Coronary artery (tissue), 2 donors: Measurements from ENCODE around the gene TPRN.

Experiments used
- DNase-seq: peaks from one replicate; pipeline ENCODE4 v3.0.0-alpha.2; 2017; ENCODE audit warnings: low spot score
- H3K27ac ChIP-seq, 2 donors: fragments of 200-600 bp; sonication (generic); one replicate each; pipeline ENCODE4 v1.5.1; 2016 to 2019
- H3K4me3 ChIP-seq: fragments of 200-600 bp; sonication (generic); 2 replicates; pipeline ENCODE4 v1.5.1; 2016; ENCODE audit warnings: mild to moderate bottlenecking, moderate library complexity
- CTCF ChIP-seq: fragments of 200-600 bp; sonication (generic); IDR thresholded peaks from one replicate; pipeline ENCODE4 v1.5.1; 2019; ENCODE audit warnings: antibody characterized with exemption

TPRN gene

DNA sequence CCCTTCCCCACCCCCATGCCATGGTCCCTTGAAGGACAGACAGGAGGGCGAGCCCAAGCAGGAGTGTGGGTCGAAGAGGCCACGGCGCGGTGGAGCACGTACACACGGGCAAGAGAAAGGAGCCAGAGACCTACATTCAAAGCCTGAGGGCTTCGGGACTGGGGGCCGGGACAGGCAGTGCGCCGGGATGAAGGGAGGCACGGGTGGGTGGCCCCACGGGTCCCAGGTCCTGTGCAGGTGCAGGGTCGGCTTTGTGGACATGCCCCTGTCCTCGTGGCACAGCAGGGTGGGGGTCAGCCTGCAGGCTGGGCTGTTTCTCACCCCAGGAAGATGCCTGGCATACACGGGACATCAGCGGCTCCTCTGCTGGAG, 40.5 kb downstream of the TPRN start:
- Histone ChIP-seq H3K4me3 (no peak overlapping the region), H3K27ac (no peak overlapping the region)
- no peak for TF ChIP-seq CTCF
- DNase-seq: no peak

DNA sequence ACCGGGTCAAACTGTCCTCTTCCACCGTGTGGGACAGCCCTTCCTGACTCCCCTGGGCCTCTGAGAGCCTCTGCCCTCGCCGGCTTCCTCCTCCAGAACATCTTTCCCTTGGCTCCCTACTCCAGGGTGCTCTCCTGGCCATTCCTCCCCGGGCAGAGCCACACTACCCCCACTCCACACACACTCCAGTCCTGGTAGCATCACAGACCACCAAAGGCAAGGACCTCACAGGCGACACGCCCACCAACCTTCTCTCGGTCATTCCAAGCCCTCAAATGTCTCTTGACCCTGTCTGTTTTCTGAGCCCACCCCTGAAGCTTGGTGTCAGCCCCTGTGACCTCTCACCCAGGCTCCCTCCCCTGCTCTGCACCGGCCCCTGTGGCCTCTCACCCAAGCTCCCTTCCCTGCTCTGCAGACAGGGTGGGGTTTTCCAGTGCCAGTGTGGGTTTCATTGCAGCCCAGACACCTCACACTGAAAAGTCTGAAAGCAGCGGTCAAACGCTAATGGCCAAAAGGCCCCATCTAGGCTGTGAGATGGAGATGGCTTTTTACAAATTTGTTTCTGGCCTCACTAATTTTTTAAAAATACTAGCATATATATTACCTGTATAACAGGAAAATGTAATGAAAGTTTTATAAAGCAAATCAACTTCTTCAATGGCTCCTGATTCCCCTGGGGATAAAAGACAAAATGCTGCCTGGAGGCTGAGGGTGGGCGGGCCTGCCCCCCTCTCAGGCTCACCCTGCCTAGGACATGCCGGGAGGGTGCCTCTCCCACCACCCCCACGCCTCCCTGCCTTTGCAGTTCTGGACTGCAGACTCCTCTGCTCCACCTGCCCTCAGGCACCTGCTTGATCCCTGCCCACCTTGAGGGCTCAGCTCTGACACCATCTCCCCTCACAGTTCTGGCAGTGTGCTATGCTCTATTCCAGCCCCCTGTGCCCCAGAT, 41.2 kb downstream of the TPRN start:
- no peak for DNase-seq
- no peak for TF ChIP-seq CTCF
- Histone ChIP-seq H3K4me3 (no peak overlapping the region), H3K27ac (no peak overlapping the region)

GRCh38 chr9:137158625-137159024, 41.9 kb downstream of the TPRN start:
- no peak for DNase-seq
- no peak for TF ChIP-seq CTCF
- no peak overlapping the region for H3K27ac ChIP-seq

GRCh38 chr9:137157618-137158415, 42.7 kb downstream of the TPRN start:
- no peak for TF ChIP-seq CTCF
- DNase-seq: no peak
- H3K4me3 ChIP-seq: no peak overlapping the region
- no peak overlapping the region for H3K27ac ChIP-seq

More at GRCh38 chr9:137158625-137159024, 41.9 kb downstream of the TPRN start:
- H3K4me3 ChIP-seq: no peak overlapping the region

DNA sequence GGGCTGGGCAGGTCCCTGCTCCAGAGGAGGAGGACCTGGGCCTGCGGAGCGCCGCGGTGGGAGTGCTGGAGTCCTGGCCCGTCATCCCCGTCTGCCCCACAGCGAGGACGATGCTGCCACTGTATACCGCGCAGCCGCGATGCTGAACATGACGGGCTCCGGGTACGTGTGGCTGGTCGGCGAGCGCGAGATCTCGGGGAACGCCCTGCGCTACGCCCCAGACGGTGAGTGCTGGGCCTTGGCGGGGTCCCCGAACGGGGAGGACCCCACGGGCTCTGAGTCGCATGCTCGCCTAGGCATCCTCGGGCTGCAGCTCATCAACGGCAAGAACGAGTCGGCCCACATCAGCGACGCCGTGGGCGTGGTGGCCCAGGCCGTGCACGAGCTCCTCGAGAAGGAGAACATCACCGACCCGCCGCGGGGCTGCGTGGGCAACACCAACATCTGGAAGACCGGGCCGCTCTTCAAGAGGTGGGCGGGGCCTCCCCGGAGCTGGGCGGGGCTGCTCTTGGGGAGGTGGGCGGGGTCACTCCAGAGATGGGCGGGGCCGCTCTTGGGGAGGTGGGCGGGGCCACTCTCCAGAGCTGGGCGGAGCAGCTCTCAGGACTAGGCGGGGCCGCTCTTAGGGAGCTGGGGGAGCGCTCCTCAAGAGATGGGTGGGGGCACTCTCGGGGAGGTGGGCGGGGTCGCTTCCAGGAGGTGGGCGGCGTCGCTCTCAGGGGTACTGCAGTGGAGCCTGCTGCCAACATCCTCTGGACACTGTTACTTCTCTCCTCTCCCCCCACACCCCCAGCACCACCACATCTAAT, 43.8 kb downstream of the TPRN start:
- no peak for DNase-seq
- no peak for TF ChIP-seq CTCF
- Histone ChIP-seq H3K27ac (no peak overlapping the region), H3K4me3 (peak overlapping the region; percentile 59)

GRCh38 chr9:137152844-137153405, 47.6 kb downstream of the TPRN start:
- H3K27ac ChIP-seq: no peak overlapping the region
- DNase-seq: no peak
- no peak for TF ChIP-seq CTCF
- H3K4me3 ChIP-seq: no peak overlapping the region
